Measurements from ENCODE around the gene GTF2A1L. TPM values are rescaled to one million over a fixed set of nuclear protein-coding genes. Genes with fewer than 3 reads are reported as not detected.

The GTF2A1L gene
- total RNA-seq, 2 donors from 2014 or later: 0.96 to 5.1 TPM

GRCh38 chr2:48633143-48633542 lies 15.5 kb downstream of the GTF2A1L start:
- no peak overlapping the region for H3K4me3 ChIP-seq
- no peak for TF ChIP-seq CTCF (IDR thresholded peaks at IDR 0.05)
- H3K9me3 ChIP-seq: no peaks in the 10 kb centered on the region
- no peaks in the 10 kb centered on the region for H3K36me3 ChIP-seq
- no peaks in the 10 kb centered on the region for H3K4me1 ChIP-seq
- no peak overlapping the region for H3K27ac ChIP-seq
- H3K27me3 ChIP-seq: no peaks in the 10 kb centered on the region
- DNase-seq (ENCODE audit: low spot score): no peak

- H3K4me1 ChIP-seq: no peaks in the 10 kb centered on the region
- no peak overlapping the region for H3K27ac ChIP-seq
- no peak overlapping the region for H3K4me3 ChIP-seq
- H3K27me3 ChIP-seq: no peaks in the 10 kb centered on the region
- DNase-seq (ENCODE audit: low spot score): no peak
- H3K9me3 ChIP-seq: no peaks in the 10 kb centered on the region
- no peaks in the 10 kb centered on the region for H3K36me3 ChIP-seq
- no peak for TF ChIP-seq CTCF (IDR thresholded peaks at IDR 0.05)
These were observed 18.1 kb downstream of the GTF2A1L start for GRCh38 chr2:48635786-48636185.

GRCh38 chr2:48638261-48638660 lies 20.6 kb downstream of the GTF2A1L start:
- no peak for TF ChIP-seq CTCF (IDR thresholded peaks at IDR 0.05)
- no peak overlapping the region for H3K27ac ChIP-seq
- DNase-seq (ENCODE audit: low spot score): no peak
- H3K9me3 ChIP-seq: no peaks in the 10 kb centered on the region
- H3K36me3 ChIP-seq: no peaks in the 10 kb centered on the region
- no peak overlapping the region for H3K4me3 ChIP-seq
- no peaks in the 10 kb centered on the region for H3K27me3 ChIP-seq
- no peaks in the 10 kb centered on the region for H3K4me1 ChIP-seq

GRCh38 chr2:48651158-48651790 lies 33.6 kb downstream of the GTF2A1L start:
- DNase-seq (ENCODE audit: low spot score): no peak
- no peaks in the 10 kb centered on the region for H3K27me3 ChIP-seq
- H3K4me3 ChIP-seq: no peak overlapping the region
- H3K36me3 ChIP-seq: no peaks in the 10 kb centered on the region
- H3K9me3 ChIP-seq: no peaks in the 10 kb centered on the region
- no peak overlapping the region for H3K27ac ChIP-seq
- no peak for TF ChIP-seq CTCF (IDR thresholded peaks at IDR 0.05)
- H3K4me1 ChIP-seq: no peaks in the 10 kb centered on the region

- DNase-seq (ENCODE audit: low spot score): no peak
These were observed 51.3 kb downstream of the GTF2A1L start for GRCh38 chr2:48668992-48669391.

More at GRCh38 chr2:48668992-48669391, 51.3 kb downstream of the GTF2A1L start:
- H3K4me3 ChIP-seq: no peak overlapping the region
- no peaks in the 10 kb centered on the region for H3K27me3 ChIP-seq
- H3K27ac ChIP-seq: no peak overlapping the region
- no peaks in the 10 kb centered on the region for H3K36me3 ChIP-seq
- TF ChIP-seq CTCF (IDR thresholded peaks at IDR 0.05): no peak
- no peaks in the 10 kb centered on the region for H3K4me1 ChIP-seq
- no peaks in the 10 kb centered on the region for H3K9me3 ChIP-seq
